NCI-H2107 treated with DMSO at 0.1 percent for 48 hours (cell line): ENCODE results near the gene ATRN.
"Not testable (repeated sequence)": the region's sequence is repeated elsewhere in the genome, so short reads cannot be mapped to it uniquely, and the experiment has no call there.

Source experiments
- DNase-seq: peaks from one replicate; lab custom pipeline; 2025; ENCODE audit not compliant: unreplicated experiment; lab: John Stamatoyannopoulos, UW

The ATRN gene

DNA sequence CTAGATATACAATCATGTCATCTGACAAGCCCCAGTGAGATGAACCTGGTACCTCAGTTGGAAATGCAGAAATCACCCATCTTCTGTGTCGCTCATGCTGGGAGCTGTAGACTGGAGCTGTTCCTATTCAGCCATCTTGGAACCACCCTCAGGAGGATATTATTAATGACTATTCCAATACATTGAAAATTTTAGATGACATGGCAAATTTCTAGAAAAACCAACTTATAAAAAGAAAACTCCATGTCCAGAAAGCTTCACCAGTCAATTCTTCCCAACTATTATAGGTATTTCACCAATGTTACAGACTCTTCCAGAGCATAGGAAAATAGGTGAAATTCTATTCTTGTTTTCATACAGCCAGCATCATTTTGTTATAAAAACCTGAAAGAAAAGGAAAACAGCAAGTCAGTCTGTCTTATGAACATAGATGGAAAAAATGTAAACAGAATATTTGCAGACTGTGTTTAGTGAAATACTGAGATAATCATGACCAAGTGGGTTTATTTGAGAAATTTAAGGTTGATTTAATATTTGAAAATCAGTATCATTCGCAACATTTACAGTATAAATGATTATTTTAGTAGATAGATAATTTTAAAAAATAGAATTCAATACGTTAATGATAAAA, 43.3 kb downstream of the ATRN start:
- no peak for DNase-seq

DNA sequence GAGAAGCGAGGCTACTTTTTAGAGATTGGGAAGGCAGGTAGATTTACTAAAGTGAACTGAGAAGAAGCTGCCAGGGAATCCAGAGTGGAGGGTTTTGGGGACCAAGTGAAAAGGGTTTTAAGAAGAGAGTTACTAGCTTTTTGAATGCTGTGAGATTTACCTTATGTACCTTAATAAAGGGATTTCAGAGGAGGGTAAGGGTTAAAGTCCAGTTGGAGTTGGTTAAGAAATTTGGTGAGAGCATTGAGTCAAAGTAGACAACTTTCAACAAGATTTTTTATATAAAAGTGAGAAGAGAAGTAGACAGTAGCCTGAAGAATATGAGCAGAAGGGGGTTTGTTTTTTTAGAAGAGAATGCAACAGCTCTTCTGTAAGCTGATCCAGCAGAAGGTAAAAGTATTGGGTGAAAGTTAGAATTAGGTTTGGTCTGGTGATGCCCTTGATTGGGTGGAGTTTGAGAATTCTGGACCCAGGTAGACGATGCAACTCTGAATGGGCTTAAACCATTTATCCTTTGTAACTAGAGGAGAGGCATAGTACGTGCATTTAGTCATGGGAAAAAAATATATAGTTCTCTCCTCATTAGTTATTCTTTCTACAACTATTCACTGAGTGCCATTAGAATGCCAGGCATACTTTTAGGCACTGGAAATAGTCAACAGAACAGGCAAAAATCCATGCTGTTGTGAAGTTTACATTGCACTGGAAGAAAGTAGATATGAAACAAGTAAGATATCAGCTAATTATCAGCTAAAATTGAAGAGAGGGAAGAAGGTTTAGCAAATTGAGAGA, 44.8 kb downstream of the ATRN start:
- DNase-seq: no peak

DNA sequence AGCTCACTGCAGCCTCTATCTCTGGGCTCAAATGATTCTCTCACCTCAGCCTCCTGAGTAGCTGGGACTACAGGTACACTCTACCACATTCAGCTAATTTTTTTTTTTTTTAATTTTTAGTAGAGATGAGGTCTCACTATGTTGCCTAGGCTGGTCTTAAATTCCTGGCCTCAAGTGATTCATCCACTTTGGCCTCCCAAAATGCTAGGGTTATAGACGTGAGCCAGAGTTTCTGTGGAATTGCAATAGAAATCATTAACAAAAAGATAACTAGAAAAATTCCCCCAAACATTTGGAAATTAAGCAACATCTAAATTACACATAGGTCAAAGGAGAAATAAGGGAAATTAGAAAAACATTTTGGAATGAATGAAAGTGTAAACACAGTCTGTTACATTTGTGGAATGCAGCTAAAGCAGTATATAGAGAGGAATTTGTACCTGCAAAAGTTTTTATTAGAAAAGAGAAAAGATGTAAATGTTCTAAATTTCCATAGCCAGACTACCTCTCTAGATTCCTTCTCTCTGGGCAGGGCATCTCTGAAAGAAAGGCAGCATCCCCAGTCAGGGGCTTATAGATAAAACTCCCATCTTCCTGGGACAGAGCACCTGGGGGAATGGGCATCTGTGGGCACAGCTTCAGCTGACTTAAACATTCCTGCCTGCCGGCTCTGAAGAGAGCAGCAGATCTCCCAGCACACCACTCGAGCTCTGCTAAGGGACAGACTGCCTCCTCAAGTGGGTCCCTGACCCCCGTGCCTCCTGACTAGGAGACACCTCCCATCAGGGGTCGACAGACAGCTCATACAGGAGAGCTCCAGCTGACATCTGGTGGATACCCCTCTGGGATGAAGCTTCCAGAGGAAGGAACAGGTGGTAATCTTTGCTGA, 51.3 kb downstream of the ATRN start:
- no peak for DNase-seq

DNA sequence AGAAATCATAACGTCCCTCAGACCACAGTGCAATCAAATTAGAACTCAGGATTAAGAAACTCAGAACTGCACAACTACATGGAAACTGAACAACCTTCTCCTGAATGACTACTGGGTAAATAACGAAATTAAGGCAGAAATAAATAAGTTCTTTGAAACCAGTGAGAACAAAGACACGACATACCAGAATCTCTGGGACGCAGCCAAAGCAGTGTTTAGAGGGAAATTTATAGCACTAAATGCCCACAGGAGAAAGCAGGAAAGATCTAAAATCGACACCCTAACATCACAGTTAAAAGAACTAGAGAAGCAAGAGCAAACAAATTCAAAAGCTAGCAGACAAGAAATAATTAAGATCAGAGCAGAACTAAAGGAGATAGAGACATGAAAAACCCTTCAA, 53.9 kb downstream of the ATRN start:
- not testable (repeated sequence) for DNase-seq

DNA sequence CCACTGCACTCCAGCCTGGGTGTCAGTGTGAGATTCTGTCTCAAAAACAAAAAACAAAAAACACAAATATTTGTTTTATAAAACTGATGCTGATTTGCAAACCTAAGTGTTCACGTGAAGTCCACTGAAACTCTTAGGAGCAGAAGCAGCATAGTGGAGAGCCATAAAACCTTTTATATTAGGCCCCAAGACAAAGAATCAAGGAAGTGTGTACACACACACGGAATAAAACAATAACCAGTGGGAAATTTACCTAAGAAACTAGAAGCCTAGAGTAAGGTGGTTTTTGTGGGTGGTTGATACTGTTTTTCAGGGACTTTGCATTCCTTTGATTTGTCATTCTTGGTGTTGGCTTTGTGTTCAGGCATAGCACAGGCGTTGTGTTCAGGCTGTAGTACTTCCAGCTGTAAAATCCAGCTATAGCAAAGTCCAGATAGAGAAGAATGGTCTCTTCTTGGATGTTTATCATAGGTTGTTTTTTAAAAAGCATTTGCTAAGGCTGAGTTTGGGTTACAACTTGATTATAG, 61.3 kb downstream of the ATRN start:
- DNase-seq: no peak

DNA sequence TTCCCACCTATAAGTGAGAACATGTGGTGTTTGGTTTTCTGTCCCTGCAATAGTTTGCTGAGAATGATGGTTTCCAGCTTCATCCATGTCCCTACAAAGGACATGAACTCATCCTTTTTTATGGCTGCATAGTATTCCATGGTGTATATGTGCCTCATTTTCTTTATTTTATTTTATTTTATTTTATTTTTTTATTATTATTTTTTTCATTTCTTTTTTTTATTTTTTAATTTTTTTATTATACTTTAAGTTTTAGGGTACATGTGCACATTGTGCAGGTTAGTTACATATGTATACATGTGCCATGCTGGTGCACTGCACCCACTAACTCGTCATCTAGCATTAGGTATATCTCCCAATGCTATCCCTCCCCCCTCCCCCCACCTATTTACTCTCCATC, 66.9 kb downstream of the ATRN start:
- not testable (repeated sequence) for DNase-seq

DNA sequence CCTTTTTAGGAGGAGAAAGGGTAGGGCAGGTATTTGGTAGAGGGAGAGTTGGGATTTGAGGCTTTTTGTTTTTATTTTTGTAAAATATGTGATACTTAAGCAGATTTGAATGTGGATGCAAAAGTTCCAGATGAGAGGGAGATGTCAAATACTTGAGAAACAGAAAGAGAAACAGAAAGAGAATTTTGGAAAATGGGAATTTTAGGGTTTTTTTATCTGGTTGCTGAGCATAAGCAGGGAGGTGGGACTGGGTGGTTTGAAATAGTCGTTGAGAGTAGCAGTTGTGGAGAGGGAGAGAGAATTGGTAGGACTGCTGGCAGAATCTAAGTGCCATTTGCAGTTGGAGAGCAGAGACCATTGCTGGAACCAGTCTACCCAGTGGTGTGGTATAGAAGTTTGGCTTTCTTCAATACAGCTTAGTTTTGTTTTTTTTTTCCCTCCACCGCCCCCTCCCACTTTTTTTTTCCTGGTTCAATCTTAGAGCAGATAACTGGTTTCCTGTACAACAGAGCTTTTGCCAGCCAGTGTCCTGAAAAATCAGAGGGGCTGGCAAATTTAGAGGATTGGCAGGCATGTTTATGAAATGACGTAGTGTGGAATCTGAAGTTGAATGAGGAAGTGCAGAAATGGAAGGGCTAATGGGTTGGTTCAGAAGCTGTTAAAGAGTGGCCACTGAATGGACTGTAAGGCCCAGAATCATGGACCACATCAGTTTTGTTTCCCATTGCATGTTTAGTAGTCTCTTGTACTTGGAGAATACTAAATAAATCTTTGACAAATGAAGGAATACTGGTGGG, 68.7 kb downstream of the ATRN start:
- no peak for DNase-seq

DNA sequence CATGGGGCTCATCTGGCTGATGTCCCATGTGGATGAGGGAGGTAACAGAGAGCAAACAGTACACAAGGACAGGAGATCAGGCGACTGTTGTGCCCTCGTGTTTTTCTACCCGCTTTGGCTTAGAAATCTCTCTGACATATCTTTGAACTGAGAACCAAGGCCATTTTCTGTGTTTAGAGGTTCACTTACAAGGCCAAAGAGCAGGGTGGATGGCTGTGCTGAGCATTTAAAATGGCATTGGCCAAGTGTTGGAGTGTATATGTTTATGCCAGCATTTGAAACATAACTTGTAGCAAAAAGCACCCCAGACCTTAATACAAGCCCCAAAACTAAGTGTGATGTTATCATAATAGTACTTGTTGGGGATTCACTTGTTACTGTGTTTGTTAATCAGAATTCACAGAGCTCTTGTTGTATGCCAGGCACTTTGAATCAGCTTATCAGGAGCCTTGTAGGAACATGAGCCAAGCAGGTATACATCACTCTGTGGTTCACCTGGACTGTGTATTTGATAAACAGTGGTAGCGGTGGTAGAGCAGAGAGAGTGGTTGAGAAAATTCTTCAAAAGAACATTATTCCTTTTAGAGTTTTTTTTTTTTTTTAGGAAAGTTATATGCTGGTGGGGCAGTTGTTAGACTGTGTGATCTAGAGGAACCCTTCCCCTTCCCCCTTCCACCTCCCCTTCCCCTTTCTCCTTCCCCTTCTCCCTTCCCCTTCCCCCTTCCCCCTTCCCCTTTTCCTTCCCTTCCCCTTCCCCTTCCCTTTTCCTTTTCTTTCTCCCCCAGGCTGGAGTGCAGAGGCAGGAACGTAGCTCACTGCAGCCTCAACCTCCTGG, 71.3 kb downstream of the ATRN start:
- DNase-seq: no peak

DNA sequence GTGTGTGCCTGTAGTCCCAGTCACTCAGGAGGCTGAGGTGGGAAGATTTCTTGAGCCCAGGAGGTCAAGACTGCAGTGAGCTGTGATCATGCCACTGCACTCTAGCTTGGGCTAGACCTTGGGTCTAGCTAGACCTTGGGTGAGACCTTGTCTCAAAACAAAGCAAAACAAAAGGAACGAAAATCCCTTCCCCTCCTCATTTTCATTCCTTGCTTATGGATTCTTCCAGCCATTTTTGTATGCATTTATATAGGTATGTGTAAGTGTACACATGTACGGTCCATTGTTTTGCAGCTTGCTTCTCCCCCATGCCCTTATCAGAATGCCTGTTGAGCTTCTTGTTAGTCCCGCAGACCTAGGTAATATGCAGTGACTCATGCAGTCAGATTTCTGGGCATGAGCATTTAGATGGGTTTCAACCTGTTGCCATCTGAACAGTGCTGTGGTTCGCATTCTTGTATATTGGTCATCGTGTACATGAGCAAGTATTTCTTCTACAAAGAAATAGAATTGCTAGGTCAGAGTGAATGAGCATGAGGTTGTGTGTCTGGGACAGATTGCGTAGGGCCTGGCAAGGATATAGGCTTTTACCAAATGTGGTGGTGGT, 73.2 kb downstream of the ATRN start:
- no peak for DNase-seq

DNA sequence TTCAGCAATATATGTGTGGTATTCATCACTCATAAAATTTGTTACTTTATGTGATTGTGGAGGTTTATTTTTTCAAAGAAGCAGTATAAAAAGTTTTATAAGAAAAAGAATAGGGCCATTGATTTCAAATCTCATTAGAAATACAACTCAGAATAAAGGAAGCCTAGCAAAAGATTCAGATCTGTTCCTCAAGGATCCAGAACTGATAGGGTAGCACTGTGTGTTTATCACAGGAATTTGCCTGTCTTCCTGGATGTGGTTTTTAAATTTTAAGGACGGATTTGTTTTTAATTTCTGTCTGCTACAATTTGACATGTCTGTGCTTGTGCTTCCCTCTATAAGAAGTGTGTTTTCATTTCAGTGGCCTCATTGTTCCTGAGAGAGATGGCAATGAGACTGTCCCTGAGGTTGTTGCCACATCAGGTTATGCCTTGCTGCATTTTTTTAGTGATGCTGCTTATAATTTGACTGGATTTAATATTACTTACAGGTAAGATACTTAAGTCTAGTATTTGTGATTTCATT, 74.6 kb downstream of the ATRN start:
- no peak for DNase-seq

DNA sequence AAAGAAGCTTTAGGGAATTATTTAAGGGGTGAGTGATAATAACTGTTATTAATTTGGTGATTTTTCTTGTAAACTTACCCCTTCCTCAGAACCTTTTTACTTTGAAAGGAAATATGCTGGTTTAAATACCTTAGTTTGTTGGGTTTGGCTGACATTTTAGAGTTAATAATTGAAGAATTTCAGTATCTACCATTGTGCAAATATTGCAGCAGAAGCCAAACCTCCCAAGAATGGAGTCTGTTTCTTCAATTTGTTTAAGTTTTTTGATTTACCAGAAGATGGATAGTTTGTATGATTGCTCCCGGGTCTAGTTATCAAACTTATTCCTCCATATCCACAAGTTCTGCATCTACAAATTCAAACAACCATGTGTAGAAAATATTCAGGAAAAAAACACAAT, 77.1 kb downstream of the ATRN start:
- DNase-seq: no peak

DNA sequence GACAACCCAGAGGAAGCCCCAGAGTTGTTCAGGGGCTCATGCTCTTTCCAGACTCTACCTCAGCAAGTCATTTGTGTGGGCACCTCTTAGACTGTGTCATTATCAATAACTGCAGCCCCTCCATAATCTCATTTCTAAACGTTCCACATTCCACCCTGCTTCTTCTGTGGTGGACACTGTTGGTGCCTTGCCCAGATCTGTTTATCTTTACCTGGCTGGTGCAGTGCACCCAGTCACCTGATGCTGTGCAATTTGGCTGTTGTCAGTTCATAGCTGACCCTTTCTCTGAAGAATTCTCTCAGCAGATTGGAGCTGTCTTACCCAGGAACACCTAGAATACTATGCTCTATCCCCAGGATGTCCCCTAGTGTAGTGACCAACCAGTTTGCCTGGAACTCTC, 80.0 kb downstream of the ATRN start:
- DNase-seq: no peak

DNA sequence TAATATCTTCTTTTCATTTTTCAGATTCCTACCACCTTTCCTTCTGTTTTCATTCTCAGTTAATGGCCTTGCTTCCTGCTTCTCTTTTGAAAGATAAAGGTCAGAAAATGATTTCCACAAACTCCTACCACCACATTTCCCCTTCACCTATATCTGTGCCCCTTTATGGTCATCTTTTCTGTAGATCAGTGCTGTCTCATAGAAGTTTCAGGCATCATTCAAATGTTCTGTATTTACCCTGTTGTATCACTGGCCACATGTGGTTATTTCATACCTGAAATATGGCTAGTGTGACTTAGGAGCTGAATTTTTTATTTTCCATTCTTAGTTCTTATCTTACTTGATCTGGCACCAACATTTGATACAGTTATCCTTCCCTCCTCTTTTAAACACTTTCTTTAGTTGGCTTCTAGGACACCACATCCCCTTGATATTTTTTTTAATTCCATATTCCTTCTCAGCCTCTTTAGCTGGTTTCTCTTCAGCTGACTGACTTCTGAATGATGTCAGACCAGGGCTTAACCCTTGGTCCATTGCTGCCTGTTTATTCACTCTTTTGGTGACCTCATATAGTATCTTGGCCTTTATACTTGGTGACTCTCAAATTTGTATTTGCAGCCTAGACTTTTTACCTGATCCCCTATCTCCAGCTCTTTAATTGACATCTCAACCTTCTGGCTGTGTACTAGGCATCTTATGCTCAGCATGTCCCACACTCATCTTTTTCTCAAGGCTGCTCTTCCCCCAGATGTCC, 81.0 kb downstream of the ATRN start:
- DNase-seq: no peak

DNA sequence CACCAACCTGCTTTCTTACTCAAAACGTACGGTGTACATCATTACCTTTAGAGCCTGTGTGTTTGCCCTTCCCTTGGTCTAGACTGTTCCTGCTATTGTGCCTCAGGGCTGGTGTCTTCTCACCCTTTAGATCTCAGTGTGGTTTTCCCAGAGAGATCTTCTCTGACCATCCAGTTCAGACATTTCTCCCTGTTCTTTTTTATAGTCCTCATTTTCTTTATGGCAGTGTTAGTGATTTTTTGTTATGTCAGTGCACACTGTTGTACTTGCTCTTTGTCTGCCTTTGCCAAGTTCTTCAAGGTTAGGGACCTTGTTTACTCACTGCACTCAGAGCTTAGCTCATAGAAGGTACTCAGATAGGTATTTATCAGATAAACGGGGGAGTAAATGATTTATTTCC, 82.8 kb downstream of the ATRN start:
- DNase-seq: no peak

DNA sequence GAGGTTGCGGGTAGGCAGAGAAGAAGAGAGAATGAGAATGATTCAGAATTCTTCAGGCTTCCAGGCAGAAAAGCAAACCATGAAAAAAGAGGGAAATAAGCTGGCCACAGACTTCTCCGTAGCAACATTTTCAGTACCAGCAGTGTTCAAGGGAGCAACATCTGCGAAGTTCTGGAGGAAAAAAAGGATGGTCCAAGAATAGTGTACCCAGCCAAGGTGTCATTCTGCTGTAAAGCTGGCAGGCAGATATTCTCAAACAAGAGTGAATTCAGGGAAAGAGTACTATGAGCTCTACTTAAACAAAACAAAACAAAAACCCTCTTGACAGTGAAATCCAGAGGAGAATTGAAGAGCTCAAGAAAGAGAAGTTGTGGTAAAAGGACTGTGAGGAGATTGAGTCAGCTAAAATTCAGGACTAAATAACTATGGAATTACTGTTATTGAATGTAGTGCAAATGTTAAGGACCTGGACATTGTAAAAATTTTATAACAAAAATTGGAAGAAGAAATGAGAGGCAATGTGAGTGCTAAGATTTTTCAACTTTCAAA, 86.5 kb downstream of the ATRN start:
- no peak for DNase-seq

DNA sequence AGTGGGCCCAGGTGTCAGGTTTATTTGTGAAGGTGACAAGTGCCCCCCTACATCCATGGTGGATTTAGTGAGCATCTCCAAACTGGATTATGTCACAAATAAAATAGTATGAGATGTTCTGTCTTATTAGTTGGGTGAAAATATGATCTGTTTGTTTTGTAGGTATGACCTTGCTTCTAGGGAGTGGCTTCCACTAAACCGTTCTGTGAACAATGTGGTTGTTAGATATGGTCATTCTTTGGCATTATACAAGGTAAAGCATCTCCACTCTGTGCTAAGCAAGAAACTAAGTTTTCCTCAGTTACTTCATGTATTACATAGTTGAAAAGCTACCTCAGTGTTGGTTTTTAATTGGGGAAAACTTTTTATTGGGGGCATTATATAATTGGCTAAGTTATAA, 88.4 kb downstream of the ATRN start:
- DNase-seq: no peak

DNA sequence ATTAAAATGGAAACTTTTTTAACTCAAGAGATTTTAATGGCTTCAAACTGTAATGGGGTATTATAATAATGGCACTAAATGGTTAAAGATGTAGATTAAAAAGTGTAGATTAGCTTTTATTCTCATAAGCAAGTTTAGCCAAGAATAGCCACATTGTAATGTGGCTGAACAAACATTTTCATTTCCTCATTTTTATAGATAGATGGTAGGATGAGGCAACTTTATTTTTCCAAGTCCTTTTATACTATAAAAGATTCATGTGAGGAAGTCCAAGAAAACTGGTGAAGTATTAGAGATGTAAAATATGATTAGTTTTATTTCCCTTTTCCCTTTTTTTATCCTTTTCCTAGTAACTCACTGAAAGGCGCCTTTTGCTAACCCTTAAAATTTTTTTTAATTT, 88.8 kb downstream of the ATRN start:
- no peak for DNase-seq

DNA sequence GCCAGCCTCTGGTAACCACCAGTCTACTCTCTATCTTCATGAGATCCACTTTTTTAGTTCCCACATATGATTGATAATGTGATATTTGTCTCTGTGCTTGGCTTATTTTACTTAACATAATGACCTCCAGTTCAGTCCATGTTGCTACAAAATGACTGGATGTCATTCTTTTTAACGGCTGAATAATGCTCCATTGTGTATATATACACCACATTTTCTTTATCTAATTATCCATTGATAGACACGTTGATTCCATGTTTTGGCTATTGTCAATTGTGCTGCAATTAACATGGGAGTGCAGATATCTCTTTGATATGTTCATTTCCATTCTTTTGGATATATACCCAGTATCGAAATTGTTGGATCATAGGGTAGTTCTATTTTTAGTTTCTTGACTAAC, 89.3 kb downstream of the ATRN start:
- DNase-seq: no peak
